ENCODE measurements around the gene CEACAM1.

DNA sequence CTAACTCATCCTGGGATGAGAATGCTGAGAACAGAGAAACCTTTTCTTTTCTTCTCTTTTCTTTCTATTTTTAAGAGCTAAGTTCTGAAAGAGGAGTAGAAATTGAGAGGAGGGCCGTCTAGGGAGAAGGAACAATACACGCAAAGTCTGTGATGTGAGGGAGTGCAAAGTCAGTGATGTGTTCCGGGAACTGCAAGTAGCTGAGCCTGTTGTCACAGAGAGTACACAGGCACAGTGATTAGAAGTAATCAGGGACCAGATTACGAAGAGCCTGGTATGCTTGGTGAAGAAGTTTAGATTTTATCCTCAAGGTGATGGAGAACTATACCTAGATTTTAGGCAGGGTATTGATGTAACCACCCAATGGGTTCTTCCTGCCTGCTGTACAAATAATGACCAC lies 53.5 kb downstream of the CEACAM1 start:
- TF ChIP-seq, protein P1, sequence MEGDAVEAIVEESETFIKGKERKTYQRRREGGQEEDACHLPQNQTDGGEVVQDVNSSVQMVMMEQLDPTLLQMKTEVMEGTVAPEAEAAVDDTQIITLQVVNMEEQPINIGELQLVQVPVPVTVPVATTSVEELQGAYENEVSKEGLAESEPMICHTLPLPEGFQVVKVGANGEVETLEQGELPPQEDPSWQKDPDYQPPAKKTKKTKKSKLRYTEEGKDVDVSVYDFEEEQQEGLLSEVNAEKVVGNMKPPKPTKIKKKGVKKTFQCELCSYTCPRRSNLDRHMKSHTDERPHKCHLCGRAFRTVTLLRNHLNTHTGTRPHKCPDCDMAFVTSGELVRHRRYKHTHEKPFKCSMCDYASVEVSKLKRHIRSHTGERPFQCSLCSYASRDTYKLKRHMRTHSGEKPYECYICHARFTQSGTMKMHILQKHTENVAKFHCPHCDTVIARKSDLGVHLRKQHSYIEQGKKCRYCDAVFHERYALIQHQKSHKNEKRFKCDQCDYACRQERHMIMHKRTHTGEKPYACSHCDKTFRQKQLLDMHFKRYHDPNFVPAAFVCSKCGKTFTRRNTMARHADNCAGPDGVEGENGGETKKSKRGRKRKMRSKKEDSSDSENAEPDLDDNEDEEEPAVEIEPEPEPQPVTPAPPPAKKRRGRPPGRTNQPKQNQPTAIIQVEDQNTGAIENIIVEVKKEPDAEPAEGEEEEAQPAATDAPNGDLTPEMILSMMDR (IDR thresholded peaks at IDR 0.05) = no peak
- TF ChIP-seq POLR2A (IDR thresholded peaks at IDR 0.05) = no peak
